Activated CD4-positive, CD25-positive, alpha-beta regulatory T cell treated with anti-CD3 and anti-CD28 coated beads, Interleukin-2, amount 50 U/mL, for 24 hours (primary cell): ENCODE results near the gene CBX2.
"Not testable (repeated sequence)": the region's sequence is repeated elsewhere in the genome, so short reads cannot be mapped to it uniquely, and the experiment has no call there.

ENCODE experiments used
- ATAC-seq, 2 donors: fragments of 150-1000 bp; cut with Tn5 transposase; one replicate each; pipeline ENCODE4 v1.10.0; 2021; ENCODE audit warnings: mild to moderate bottlenecking in 1 of 2, moderate library complexity in 1 of 2

The CBX2 gene

GRCh38 chr17:79772726-79773125, 5.2 kb upstream of the CBX2 start:
- ATAC-seq, result not testable (repeated sequence)

DNA sequence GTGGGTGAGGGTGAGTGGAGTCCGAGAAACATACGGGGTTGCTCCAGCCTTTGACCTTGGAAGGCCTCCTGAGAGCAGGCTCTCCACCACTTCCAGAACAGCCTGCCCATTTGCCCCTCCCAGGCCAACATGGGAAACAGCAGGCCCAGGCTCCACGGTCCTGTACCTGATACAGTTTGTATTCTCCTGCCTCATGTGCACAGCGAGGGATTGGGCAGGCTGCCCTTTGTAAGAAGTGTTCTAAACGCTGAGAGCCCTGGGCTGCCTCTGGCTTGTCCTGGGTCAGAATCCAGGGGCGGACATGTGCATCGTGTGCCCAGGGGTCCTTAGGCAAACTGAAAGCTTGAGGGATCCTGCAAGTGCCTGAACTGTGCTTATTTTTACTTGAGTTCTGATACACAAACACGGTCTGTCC, 3.4 kb upstream of the CBX2 start:
- no peak for ATAC-seq

GRCh38 chr17:79775632-79776031, 2.3 kb upstream of the CBX2 start:
- ATAC-seq, result no peak

DNA sequence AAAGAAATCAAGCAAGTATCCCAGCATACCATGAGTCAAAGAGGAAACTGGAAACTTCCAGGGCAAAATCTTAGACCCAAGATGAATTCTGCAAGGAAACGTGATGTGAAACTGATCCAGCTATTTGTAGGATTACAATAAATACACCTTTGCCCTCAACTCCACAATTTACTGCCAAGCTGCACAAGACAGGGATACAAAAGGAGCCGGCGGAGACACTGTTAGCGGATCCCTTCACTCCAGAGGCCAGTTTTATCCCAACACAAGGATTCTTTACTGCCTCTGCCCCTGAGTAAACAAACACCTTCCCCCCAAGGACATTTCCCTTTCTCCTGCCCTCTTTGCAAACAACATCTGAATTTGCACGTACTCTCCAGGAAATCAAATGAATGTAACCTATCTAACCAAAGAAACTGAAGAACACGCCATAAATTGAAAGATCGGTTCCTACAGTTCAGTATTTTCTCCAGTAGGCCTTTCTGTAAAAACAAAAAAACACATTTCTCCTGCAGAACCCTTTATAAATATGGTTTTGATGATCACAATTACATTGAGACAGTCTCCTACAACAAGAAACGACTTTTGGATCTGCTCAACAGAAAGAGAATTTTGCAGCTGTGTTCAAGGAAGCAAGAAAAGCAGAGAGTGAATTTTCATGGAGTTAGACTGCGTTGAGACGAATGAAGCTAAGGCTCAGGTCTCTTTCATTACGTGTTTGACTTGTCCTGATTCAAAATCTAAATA, 1.4 kb upstream of the CBX2 start:
- ATAC-seq, result no peak

DNA sequence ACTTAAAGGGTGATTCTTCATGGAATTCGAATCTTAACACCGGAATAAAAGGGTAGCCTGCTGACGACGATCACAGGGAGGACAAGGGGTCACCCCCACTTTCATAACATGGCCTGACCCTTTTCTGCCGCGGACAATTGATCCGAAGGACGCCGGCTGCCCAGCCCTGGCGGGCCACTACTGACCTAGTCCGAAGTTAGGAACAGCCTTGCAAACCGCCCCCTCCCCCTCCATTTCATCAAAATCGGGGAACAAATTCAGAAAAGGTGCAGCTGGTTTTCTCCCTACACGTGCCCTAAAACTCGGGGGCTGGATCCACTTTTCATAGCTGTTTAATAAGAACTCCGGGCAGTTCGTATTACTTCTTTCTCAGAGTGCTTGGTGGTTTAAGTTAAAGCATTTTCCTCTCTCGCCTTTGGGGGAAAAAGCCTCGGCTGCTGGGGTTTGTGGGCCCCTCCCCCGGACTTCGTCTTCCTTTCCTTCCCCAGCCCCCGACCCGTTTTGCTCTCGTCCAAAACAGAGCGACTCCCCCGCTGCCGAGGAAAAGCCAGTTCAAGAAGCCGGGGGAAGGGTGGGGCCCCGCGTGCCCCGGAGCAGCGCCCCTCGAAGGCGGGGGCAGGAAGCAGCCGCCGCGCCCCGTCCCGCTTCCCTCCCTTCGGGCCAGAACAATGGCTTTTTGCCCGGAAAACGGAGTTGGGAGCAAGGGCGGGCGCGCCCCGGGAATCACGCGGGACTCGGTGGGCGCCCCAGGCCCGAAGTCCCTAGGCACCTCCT, 641 bp upstream of the CBX2 start:
- ATAC-seq, result peak in 1 of 2 donors; percentile 8

DNA sequence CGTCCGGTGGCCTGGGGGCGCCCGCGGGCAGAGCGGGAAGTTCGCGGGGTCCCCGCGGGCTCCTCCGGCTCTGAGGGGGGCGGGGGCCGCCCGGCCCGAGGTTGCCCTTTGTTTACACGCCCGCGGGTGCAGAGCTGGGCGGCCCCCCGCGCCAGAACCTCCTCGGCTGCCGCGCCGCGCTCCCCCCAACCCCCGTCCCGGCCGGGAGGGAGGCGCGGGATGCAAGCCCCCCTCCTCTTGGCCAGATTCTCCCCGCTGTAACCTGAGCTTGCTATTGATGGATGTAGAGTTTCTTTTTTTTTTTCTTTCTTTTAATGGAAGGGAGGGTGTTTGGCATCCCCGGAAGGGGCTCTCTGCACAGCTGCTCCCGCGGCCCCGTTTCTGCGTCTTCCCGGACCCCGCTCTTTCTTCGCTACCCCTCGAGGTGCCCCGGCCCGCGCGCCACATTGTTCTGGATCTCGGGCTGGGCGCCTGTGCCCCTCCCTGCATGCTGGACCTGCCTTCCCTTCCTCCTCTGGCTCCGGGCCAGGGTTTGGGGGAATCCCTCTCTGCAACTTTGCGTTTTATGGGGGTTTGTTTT, 646 bp downstream of the CBX2 start:
- ATAC-seq, result no peak

DNA sequence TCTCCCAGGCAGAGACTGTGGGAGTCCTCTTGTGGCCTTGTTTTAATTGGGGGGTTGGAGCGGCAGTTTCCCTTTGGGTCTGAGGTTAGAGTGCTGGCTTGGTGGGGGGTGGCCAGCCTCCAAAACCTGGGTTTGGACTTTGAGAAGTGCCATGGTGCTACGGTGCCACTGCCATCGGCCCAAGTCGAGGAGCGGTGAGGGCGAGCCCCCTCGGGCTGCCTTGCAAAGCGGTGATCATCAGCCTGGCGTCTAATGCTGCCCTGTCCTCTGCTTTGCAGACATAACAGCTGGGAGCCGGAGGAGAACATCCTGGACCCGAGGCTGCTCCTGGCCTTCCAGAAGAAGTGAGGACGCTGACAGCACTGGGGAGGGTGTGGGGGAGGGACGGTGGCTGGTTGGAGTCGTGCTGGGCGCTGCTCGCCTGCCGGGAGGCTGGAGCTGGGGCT, 1.2 kb downstream of the CBX2 start:
- ATAC-seq, result no peak

DNA sequence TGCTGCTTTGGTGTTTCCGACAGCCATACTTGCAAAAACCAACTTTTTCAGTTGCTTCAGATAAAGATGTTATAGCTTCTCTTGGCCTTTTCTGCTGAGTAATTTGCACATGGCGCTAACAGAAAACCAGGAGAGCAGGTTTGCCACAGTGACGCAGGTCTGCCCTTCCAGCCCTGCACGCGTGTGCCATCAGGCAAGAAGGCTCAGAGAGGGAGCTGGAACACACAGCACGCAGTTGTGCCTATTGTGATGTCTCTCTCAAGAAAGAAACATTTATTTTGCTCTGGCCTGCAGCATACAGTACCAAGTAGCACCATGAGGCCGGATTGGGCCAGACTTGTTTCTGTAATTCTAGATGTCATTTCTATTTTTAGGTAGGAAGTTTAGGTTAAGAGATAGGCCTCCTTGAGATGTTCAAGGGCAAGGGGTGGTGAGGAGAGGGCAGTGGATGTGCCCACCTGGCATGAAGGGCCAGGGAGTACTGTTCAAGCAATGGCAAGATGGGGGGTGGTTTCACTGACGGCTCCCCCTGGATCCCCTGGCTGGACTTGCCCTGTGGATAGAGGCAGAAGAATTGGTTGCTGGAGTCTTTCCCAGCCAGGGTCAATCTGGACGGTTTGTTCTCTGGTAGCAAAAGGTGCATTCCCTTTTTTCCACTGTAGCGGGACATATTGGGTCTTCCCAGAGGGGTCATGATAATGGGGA, 1.9 kb downstream of the CBX2 start:
- ATAC-seq, result no peak

DNA sequence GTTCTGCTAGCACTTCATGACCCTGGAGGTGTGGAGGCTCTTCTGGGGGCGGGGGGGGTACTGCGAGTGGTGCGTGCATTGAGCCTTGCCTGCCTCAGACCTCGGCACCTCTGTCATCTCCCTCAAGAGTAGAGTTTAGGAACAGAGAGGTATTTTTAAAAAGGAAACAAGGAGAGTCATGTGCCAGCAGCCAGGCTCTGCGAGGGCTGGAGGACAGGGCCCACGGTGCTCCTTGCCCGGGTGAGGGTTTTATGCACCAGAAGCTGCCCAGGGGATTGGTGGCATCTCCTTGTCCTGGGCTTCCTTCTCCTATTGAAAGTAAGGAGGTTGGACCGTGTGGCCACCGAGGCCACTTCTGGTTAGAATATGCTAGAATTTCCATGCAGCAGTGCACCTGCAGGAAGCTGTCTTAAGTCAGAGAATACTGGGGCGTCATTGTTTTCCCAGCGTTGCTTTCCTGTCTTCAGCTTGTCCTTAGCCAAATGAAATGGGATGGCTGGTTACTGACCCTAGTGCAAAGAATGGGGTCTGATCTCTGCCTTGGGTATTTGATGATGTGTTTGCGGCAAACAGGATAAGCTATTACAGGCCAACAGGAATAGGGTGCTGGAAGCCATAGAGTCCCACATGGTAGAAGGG, 3.2 kb downstream of the CBX2 start:
- no peak for ATAC-seq

GRCh38 chr17:79781736-79782575, 4.0 kb downstream of the CBX2 start:
- ATAC-seq, result no peak

DNA sequence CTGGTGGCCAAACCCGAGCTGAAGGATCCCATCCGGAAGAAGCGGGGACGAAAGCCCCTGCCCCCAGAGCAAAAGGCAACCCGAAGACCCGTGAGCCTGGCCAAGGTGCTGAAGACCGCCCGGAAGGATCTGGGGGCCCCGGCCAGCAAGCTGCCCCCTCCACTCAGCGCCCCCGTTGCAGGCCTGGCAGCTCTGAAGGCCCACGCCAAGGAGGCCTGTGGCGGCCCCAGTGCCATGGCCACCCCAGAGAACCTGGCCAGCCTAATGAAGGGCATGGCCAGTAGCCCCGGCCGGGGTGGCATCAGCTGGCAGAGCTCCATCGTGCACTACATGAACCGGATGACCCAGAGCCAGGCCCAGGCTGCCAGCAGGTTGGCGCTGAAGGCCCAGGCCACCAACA, 5.9 kb downstream of the CBX2 start:
- ATAC-seq, result no peak

GRCh38 chr17:79784353-79785016, 6.5 kb downstream of the CBX2 start:
- no peak for ATAC-seq

- ATAC-seq, result no peak
These were observed 7.3 kb downstream of the CBX2 start for GRCh38 chr17:79785017-79785899.

GRCh38 chr17:79785900-79786810, 8.2 kb downstream of the CBX2 start:
- ATAC-seq, result no peak

DNA sequence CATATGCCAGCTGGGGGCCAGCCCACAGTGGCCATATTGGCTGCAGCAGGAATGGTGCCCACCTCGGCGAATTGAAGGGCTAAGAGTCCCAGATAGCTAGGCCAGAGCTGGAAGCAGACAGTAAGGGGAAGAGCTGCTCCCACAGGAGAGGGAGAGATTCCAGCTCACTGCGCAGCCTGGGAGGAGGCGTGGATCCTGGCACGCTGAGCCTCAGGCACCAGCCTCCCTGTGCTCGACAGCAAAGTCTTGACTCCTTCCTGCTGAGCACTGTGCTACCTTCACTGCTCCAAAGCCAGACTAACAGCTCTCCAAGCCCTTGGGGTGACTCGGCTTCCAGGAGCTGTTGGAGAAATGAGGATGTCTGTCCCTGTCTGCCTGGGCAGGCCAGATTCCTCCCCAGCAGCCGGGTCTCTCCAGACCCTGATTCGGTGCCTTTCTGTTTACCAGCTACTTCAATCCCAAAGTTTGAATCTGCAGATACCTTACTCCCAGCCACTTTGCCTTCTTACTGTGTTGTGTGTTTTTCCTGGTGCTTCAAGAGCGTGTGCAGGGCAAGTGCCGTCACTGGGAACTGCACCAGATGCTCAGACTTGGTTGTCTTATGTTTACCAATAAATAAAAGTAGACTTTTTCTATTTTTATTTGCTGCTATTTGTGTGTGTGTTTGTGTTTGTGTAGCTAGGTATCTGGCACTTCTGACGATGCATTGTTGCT, 9.1 kb downstream of the CBX2 start:
- no peak for ATAC-seq

GRCh38 chr17:79788455-79788854, 10.5 kb downstream of the CBX2 start:
- ATAC-seq, result no peak

DNA sequence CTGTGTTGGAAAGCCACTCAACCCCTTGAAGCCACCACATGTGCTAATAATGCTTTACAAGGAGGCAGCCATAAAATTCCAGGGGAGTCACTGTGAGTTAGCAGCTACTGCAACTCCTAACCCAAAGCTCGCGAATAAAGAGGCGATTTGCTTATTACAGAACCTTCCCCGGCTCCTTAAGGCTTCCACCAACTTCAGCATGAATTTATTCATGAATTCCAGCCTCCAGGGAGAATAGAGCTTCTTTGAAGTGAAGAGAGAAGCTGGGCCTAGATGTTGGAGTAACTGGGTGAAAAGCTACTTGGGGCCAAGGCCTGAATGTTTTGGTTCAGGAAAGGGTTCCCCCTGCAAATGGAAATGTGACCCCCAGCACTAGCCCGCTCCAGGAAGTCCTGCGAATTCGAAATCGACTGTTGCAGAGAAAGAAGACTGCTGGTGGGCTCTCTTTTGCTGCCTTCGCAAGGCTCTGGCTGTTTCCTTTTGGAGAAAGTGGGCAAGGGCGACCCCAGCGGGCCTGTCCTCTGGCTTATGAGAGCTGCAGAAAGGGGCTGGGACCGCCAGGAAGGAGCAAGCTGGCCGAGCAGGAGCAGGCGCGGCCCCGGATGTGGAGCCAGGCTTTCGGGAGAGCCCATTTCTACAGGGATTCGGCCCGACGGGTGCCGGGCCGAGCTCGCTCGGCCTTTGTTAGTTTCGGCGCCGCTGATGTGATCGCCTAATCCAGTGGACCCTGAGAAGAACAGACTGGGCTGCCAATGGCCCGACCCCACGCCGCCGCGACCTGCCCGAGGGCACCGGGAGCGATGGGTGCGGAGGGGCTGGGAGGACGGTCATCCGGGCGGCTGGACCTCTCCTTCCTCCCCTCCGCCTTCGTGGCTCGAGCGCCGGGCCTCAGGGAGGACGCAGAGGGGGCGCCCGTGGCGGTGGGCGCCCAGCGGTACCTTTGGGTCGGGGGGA, 11.3 kb downstream of the CBX2 start:
- no peak for ATAC-seq
